Activated T-helper 1 cell treated with anti-CD3 and anti-CD28 coated beads, Interleukin-12 subunit alpha, Interleukin-12 subunit beta, Interleukin-2, Interleukin-4 antibody, amounts not matched to agents 30 ng/mL and 10 ng/mL and 1 ng/mL, durations not matched to agents 14 hours and 24 hours and 36 hours (primary cell): ENCODE data around the gene LMAN2. TPM values are rescaled to one million over a fixed set of nuclear protein-coding genes. Genes with fewer than 3 reads are reported as not detected.
A peak's percentile ranks its signal among the peaks of the same experiment; 100 is the strongest.

Experiments used
- DNase-seq: peaks from one replicate; pipeline ENCODE4 v3.0.0; 2021; ENCODE audit warnings: low spot score
- H3K27ac Mint-ChIP-seq: one replicate; pipeline ENCODE4 v1.8.0; 2021; ENCODE audit warnings: mild to moderate bottlenecking, mixed read lengths
- H3K27me3 Mint-ChIP-seq: one replicate; pipeline ENCODE4 v1.8.0; 2022; ENCODE audit warnings: mild to moderate bottlenecking, moderate library complexity, mixed read lengths; ENCODE audit not compliant: insufficient read depth
- H3K36me3 Mint-ChIP-seq: one replicate; pipeline ENCODE4 v1.8.0; 2021; ENCODE audit warnings: low read depth, mixed read lengths
- H3K4me1 Mint-ChIP-seq: one replicate; pipeline ENCODE4 v1.8.0; 2021; ENCODE audit warnings: low read depth, mixed read lengths
- H3K4me3 Mint-ChIP-seq: one replicate; pipeline ENCODE4 v1.8.0; 2021; ENCODE audit warnings: mild to moderate bottlenecking, moderate library complexity, mixed read lengths
- H3K9me3 Mint-ChIP-seq: one replicate; pipeline ENCODE4 v1.8.0; 2021; ENCODE audit warnings: mixed read lengths
- intact Hi-C: fragments of 100-400 bp; cut with micrococcal nuclease; formaldehyde crosslinking; loops from one replicate; pipeline ENCODE4 v1.15.1; 2024
- total RNA-seq: library from RNA; stranded (reverse); gene quantifications from 2 replicates; pipeline ENCODE4 v1.2.3, GENCODE V29; 2022

The LMAN2 gene
- total RNA-seq, 1 donor from 2014 or later = 118 TPM

GRCh38 chr5:177332896-177333260 lies 18.6 kb downstream of the LMAN2 start:
- no peaks in the 10 kb centered on the region for H3K27me3 Mint-ChIP-seq
- H3K27ac Mint-ChIP-seq = no peak overlapping the region
- no peak for DNase-seq
- H3K4me1 Mint-ChIP-seq = peaks cover 1% of the 10 kb centered on the region
- H3K4me3 Mint-ChIP-seq = no peak overlapping the region
- intact Hi-C loops = no loop called here
- H3K9me3 Mint-ChIP-seq = no peaks in the 10 kb centered on the region
- H3K36me3 Mint-ChIP-seq = peaks cover 34% of the 10 kb centered on the region

- intact Hi-C loops = no loop called here
- Mint-ChIP-seq H3K36me3 (peaks cover 36% of the 10 kb centered on the region), H3K4me1 (peaks cover 5% of the 10 kb centered on the region), H3K4me3 (no peak overlapping the region), H3K9me3 (no peaks in the 10 kb centered on the region), H3K27me3 (no peaks in the 10 kb centered on the region), H3K27ac (no peak overlapping the region)
- no peak for DNase-seq
Measured at GRCh38 chr5:177332031-177332895, 19.2 kb downstream of the LMAN2 start.

GRCh38 chr5:177330991-177331842 lies 20.3 kb downstream of the LMAN2 start:
- Mint-ChIP-seq H3K4me1 (peaks cover 5% of the 10 kb centered on the region), H3K27me3 (no peaks in the 10 kb centered on the region), H3K36me3 (peaks cover 30% of the 10 kb centered on the region), H3K27ac (no peak overlapping the region), H3K4me3 (no peak overlapping the region), H3K9me3 (no peaks in the 10 kb centered on the region)
- intact Hi-C loops = no loop called here
- no peak for DNase-seq

GRCh38 chr5:177329883-177330282 lies 21.6 kb downstream of the LMAN2 start:
- DNase-seq = no peak
- H3K27ac Mint-ChIP-seq = no peak overlapping the region
- H3K4me3 Mint-ChIP-seq = no peak overlapping the region
- no peaks in the 10 kb centered on the region for H3K9me3 Mint-ChIP-seq
- no peaks in the 10 kb centered on the region for H3K27me3 Mint-ChIP-seq
- H3K4me1 Mint-ChIP-seq = peaks cover 5% of the 10 kb centered on the region
- peaks cover 23% of the 10 kb centered on the region for H3K36me3 Mint-ChIP-seq
- intact Hi-C loops = no loop called here

- DNase-seq = no peak
- Mint-ChIP-seq H3K27me3 (no peaks in the 10 kb centered on the region), H3K36me3 (peaks cover 16% of the 10 kb centered on the region), H3K4me1 (peaks cover 9% of the 10 kb centered on the region), H3K27ac (no peak overlapping the region), H3K4me3 (no peak overlapping the region), H3K9me3 (no peaks in the 10 kb centered on the region)
- intact Hi-C loops = no loop called here
Measured at GRCh38 chr5:177328545-177329231, 22.8 kb downstream of the LMAN2 start.

- Mint-ChIP-seq H3K27me3 (no peaks in the 10 kb centered on the region), H3K4me1 (peaks cover 9% of the 10 kb centered on the region), H3K36me3 (peaks cover 12% of the 10 kb centered on the region), H3K27ac (no peak overlapping the region), H3K4me3 (no peak overlapping the region), H3K9me3 (no peaks in the 10 kb centered on the region)
- intact Hi-C loops = no loop called here
- DNase-seq = no peak
Measured at GRCh38 chr5:177327539-177328522, 23.6 kb downstream of the LMAN2 start.

- no peaks in the 10 kb centered on the region for H3K9me3 Mint-ChIP-seq
- DNase-seq = no peak
- H3K27me3 Mint-ChIP-seq = no peaks in the 10 kb centered on the region
- H3K4me3 Mint-ChIP-seq = no peak overlapping the region
- peaks cover 9% of the 10 kb centered on the region for H3K4me1 Mint-ChIP-seq
- peaks cover 12% of the 10 kb centered on the region for H3K36me3 Mint-ChIP-seq
- intact Hi-C loops = no loop called here
- no peak overlapping the region for H3K27ac Mint-ChIP-seq
Measured at GRCh38 chr5:177325868-177326381, 25.5 kb downstream of the LMAN2 start.

- Mint-ChIP-seq H3K27me3 (no peaks in the 10 kb centered on the region), H3K27ac (no peak overlapping the region), H3K9me3 (peaks cover 5% of the 10 kb centered on the region), H3K36me3 (peaks cover 13% of the 10 kb centered on the region), H3K4me3 (no peak overlapping the region), H3K4me1 (peaks cover 15% of the 10 kb centered on the region)
- DNase-seq = no peak
- intact Hi-C loops = no loop called here
Measured at GRCh38 chr5:177320879-177321278, 30.6 kb downstream of the LMAN2 start.

GRCh38 chr5:177319913-177320588 lies 31.4 kb downstream of the LMAN2 start:
- peaks cover 5% of the 10 kb centered on the region for H3K9me3 Mint-ChIP-seq
- H3K27me3 Mint-ChIP-seq = no peaks in the 10 kb centered on the region
- peaks cover 11% of the 10 kb centered on the region for H3K36me3 Mint-ChIP-seq
- no peak overlapping the region for H3K4me3 Mint-ChIP-seq
- DNase-seq = no peak
- H3K4me1 Mint-ChIP-seq = peaks cover 16% of the 10 kb centered on the region
- H3K27ac Mint-ChIP-seq = no peak overlapping the region
- intact Hi-C loops = loop anchor here (2.0 kb wide), 1 partner anchor 135 kb away; no protein-coding TSS in a partner anchor

- Mint-ChIP-seq H3K4me1 (peaks cover 22% of the 10 kb centered on the region), H3K9me3 (peaks cover 5% of the 10 kb centered on the region), H3K4me3 (no peak overlapping the region), H3K36me3 (peaks cover 11% of the 10 kb centered on the region), H3K27ac (no peak overlapping the region), H3K27me3 (no peaks in the 10 kb centered on the region)
- intact Hi-C loops = loop anchor here (1.0 to 2.0 kb wide), 4 partner anchors 72 to 183 kb away; no protein-coding TSS in a partner anchor
- peak; percentile 61 for DNase-seq
Measured at GRCh38 chr5:177317959-177318377, 33.5 kb downstream of the LMAN2 start.

GRCh38 chr5:177316005-177316404 lies 35.5 kb downstream of the LMAN2 start:
- Mint-ChIP-seq H3K27ac (no peak overlapping the region), H3K9me3 (peaks cover 5% of the 10 kb centered on the region), H3K4me1 (peaks cover 30% of the 10 kb centered on the region), H3K4me3 (no peak overlapping the region), H3K36me3 (peaks cover 11% of the 10 kb centered on the region), H3K27me3 (no peaks in the 10 kb centered on the region)
- no peak for DNase-seq
- intact Hi-C loops = no loop called here
